Breast epithelium (tissue), 3 donors: ENCODE data around the gene SMAD7.

Experiments
- POLR2A ChIP-seq: fragments of 450-650 bp; IDR thresholded peaks from one replicate; pipeline ENCODE4 v1.6.1; 2016; ENCODE audit warnings: antibody characterized with exemption, mild to moderate bottlenecking, moderate library complexity
- POLR2AphosphoS5 ChIP-seq, 3 donors: sonication (generic); formaldehyde crosslinking; IDR thresholded peaks; one replicate each; pipeline ENCODE4 v1.6.1; 2017; ENCODE audit warnings: antibody characterized with exemption in 3 of 3
- TF ChIP-seq, protein P1 (sequence below), 3 donors: fragments of 450-650 bp; IDR thresholded peaks; one replicate each; pipeline ENCODE4 v1.5.1; 2016 to 2017; ENCODE audit warnings: antibody characterized with exemption in 3 of 3, mild to moderate bottlenecking in 3 of 3, moderate library complexity in 3 of 3

GRCh38 chr18:48874701-48875162, 76.0 kb downstream of the SMAD7 start:
- TF ChIP-seq POLR2A (no peak), POLR2AphosphoS5 (IDR thresholded peaks at IDR 0.05) (no peak)
- TF ChIP-seq, protein P1, sequence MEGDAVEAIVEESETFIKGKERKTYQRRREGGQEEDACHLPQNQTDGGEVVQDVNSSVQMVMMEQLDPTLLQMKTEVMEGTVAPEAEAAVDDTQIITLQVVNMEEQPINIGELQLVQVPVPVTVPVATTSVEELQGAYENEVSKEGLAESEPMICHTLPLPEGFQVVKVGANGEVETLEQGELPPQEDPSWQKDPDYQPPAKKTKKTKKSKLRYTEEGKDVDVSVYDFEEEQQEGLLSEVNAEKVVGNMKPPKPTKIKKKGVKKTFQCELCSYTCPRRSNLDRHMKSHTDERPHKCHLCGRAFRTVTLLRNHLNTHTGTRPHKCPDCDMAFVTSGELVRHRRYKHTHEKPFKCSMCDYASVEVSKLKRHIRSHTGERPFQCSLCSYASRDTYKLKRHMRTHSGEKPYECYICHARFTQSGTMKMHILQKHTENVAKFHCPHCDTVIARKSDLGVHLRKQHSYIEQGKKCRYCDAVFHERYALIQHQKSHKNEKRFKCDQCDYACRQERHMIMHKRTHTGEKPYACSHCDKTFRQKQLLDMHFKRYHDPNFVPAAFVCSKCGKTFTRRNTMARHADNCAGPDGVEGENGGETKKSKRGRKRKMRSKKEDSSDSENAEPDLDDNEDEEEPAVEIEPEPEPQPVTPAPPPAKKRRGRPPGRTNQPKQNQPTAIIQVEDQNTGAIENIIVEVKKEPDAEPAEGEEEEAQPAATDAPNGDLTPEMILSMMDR (IDR thresholded peaks at IDR 0.05), result no peak
